Measurements from ENCODE around the gene PCCA. TPM values are rescaled to one million over a fixed set of nuclear protein-coding genes. Genes with fewer than 3 reads are reported as not detected.

PCCA gene
- polyA plus RNA-seq, 2 of the 4 experiments (the other 2 are of a cell fraction) = 13.2 to 13.7 TPM

DNA sequence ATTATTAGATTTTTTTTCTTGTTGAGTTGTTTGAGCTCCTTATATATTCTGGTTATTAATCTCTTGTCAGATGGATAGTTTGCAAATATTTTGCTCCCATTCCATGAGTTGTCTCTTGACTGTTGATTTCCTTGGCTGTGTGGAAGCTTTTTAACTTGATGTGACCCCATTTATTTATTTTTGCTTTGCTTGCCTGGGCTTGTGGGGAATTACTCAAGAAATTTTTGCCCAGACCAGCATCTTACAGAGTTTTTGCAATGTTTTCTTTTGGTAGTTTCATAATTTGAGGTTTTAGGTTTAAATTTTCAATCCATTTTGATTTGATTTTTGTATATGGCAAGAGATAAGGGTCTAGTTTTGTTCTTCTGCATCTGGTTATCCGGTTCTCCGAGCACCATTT is 124.7 kb downstream of the PCCA start:
- TF ChIP-seq MYC (IDR thresholded peaks at IDR 0.05; ENCODE audit: borderline replicate concordance, low read length) (no peak), JUN (IDR thresholded peaks at IDR 0.05) (no peak)
- 96% methylated on average over 2 of the region's 2 CpGs for whole genome bisulfite sequencing (ENCODE audit: missing lambda C conversion rate)
- no peak for DNase-seq (ENCODE audit: low read depth in 1 of 2, low spot score in 1 of 2)
- Histone ChIP-seq H3K9me3 (no peaks in the 10 kb centered on the region), H3K4me3 (no peak overlapping the region), H3K4me2 (no peak overlapping the region), H3K27ac (peak overlapping the region in 1 of 2 experiments; percentile 33; a peak in 1 of 6 replicates), H3K4me1 (peaks cover 43% of the 10 kb centered on the region)
- ATAC-seq = no peak
- POLR2A ChIA-PET = no interaction called here
- CTCF ChIA-PET = no interaction called here
- FAIRE-seq = no peak

DNA sequence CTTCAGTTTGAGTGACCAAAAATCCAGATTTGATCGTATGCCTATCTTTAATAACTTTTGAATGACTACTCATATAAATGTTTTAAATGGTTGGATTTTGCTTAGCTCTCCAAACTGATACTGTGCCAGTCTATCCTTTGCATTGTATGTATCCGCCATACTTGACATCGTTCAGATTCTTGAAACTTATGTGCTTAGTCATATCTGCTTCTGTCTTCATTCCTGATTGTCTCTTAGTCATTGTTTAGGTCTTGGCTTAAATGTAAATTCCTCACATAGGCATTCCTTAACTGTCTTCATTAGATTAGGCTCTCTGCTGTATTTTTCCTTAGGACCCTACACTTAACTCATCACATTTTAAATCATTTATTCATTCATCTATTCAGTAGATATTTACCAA is 126.0 kb downstream of the PCCA start:
- H3K27ac ChIP-seq = peak overlapping the region; percentile 5 to 78; a peak in 4 of 6 replicates
- H3K9me3 ChIP-seq = no peaks in the 10 kb centered on the region
- TF ChIP-seq JUNB (IDR thresholded peaks at IDR 0.05) = 0 out of 2 replicates have a peak, but pooled peaks have one; percentile 30
- TF ChIP-seq HOXB13 (CRISPR knock-in tag; IDR thresholded peaks at IDR 0.05; ENCODE audit: low read depth) = no peak
- peak; percentile 64 for TF ChIP-seq MAFK (IDR thresholded peaks at IDR 0.05; ENCODE audit: partially characterized antibody)
- TF ChIP-seq ESRRA (IDR thresholded peaks at IDR 0.05; ENCODE audit: borderline replicate concordance, low read length) = no peak
- no peak for TF ChIP-seq RAD21 (conservative IDR thresholded peaks at IDR 0.05 in 1 of 2, IDR thresholded peaks at IDR 0.05 in 1 of 2)
- no peak for TF ChIP-seq NFE2L2 (conservative IDR thresholded peaks at IDR 0.05; ENCODE audit: low read length)
- TF ChIP-seq, protein P1, sequence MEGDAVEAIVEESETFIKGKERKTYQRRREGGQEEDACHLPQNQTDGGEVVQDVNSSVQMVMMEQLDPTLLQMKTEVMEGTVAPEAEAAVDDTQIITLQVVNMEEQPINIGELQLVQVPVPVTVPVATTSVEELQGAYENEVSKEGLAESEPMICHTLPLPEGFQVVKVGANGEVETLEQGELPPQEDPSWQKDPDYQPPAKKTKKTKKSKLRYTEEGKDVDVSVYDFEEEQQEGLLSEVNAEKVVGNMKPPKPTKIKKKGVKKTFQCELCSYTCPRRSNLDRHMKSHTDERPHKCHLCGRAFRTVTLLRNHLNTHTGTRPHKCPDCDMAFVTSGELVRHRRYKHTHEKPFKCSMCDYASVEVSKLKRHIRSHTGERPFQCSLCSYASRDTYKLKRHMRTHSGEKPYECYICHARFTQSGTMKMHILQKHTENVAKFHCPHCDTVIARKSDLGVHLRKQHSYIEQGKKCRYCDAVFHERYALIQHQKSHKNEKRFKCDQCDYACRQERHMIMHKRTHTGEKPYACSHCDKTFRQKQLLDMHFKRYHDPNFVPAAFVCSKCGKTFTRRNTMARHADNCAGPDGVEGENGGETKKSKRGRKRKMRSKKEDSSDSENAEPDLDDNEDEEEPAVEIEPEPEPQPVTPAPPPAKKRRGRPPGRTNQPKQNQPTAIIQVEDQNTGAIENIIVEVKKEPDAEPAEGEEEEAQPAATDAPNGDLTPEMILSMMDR (IDR thresholded peaks at IDR 0.05) = no peak
- TF ChIP-seq RFX5 (IDR thresholded peaks at IDR 0.05) = no peak
- TF ChIP-seq, protein P2, sequence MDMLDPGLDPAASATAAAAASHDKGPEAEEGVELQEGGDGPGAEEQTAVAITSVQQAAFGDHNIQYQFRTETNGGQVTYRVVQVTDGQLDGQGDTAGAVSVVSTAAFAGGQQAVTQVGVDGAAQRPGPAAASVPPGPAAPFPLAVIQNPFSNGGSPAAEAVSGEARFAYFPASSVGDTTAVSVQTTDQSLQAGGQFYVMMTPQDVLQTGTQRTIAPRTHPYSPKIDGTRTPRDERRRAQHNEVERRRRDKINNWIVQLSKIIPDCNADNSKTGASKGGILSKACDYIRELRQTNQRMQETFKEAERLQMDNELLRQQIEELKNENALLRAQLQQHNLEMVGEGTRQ (IDR thresholded peaks at IDR 0.05) = no peak
- no peak for TF ChIP-seq HOXA7 (CRISPR knock-in tag; IDR thresholded peaks at IDR 0.05)
- TF ChIP-seq FOSB (CRISPR knock-in tag; IDR thresholded peaks at IDR 0.05) = no peak
- no peak for TF ChIP-seq SMC3 (IDR thresholded peaks at IDR 0.05)
- TF ChIP-seq, protein P3, sequence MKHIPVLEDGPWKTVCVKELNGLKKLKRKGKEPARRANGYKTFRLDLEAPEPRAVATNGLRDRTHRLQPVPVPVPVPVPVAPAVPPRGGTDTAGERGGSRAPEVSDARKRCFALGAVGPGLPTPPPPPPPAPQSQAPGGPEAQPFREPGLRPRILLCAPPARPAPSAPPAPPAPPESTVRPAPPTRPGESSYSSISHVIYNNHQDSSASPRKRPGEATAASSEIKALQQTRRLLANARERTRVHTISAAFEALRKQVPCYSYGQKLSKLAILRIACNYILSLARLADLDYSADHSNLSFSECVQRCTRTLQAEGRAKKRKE (CRISPR knock-in tag; IDR thresholded peaks at IDR 0.05; ENCODE audit: low read depth) = no peak
- TF ChIP-seq, protein P4, sequence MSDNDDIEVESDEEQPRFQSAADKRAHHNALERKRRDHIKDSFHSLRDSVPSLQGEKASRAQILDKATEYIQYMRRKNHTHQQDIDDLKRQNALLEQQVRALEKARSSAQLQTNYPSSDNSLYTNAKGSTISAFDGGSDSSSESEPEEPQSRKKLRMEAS (IDR thresholded peaks at IDR 0.05) = peak; percentile 21; the same call in 1 of the 2 replicates
- TF ChIP-seq MYC (IDR thresholded peaks at IDR 0.05; ENCODE audit: borderline replicate concordance, low read length) = no peak
- no peak for TF ChIP-seq ZC3H11A (IDR thresholded peaks at IDR 0.05)
- no peak for TF ChIP-seq KDM1A (IDR thresholded peaks at IDR 0.05; ENCODE audit: low read depth)
- TF ChIP-seq ZSCAN20 (CRISPR knock-in tag; IDR thresholded peaks at IDR 0.05) = no peak
- TF ChIP-seq GATA3 (IDR thresholded peaks at IDR 0.05; ENCODE audit: borderline replicate concordance) = peak; percentile 65; the same call in 1 of the 2 replicates
- TF ChIP-seq FOSL2 (IDR thresholded peaks at IDR 0.05) = no peak
- peak; percentile 80 for TF ChIP-seq FOSL2 (CRISPR knock-in tag; IDR thresholded peaks at IDR 0.05)
- no peak for TF ChIP-seq SREBF2 (IDR thresholded peaks at IDR 0.05)
- no peak for TF ChIP-seq POLR2A (IDR thresholded peaks at IDR 0.05; ENCODE audit: low read length)
- DNase-seq (ENCODE audit: low read depth in 1 of 2, low spot score in 1 of 2) = peak; percentile 28 to 56
- FAIRE-seq = no peak
- no peak overlapping the region for H3K4me3 ChIP-seq
- 26% methylated on average over 3 of the region's 3 CpGs for WGBS (ENCODE audit: missing lambda C conversion rate)
- ChIA-PET POLR2A (interaction anchor here (0.7 kb wide), 1 partner anchor 998 kb away, joined by 3 read pairs; no protein-coding TSS in a partner anchor), CTCF (interaction anchor here (1.0 to 1.4 kb wide), 2 partner anchors 300 to 559 kb away, joined by 3 to 4 read pairs; no protein-coding TSS in a partner anchor)
- peaks cover 42% of the 10 kb centered on the region for H3K4me1 ChIP-seq
- peak; percentile 56 to 92; a peak in 4 of 6 replicates for ATAC-seq
- peak overlapping the region; percentile 25; the same call in 2 of the 3 replicates for H3K4me2 ChIP-seq

Measured in A549 (cell line).